Loucy (cell line): ENCODE data around the gene MPC1.

Experiments
- H2AFZ ChIP-seq: fragments of 200-600 bp; sonication (generic); 2 replicates; pipeline ENCODE4 v1.6.0; 2016; ENCODE audit warnings: antibody characterized with exemption, mild to moderate bottlenecking, low read length, moderate library complexity
- H3F3A ChIP-seq: fragments of 200-600 bp; 2 replicates; pipeline ENCODE4 v1.6.0; 2016; ENCODE audit warnings: antibody characterized with exemption, low read depth, mild to moderate bottlenecking
- H3K27me3 ChIP-seq: fragments of 200-600 bp; sonication (generic); 2 replicates; pipeline ENCODE4 v1.6.1; 2014; ENCODE audit warnings: low read length, mild to moderate bottlenecking; ENCODE audit not compliant: insufficient read depth, poor library complexity, severe bottlenecking
- H3K36me3 ChIP-seq: fragments of 200-600 bp; sonication (generic); 2 replicates; pipeline ENCODE4 v1.6.1; 2016; ENCODE audit warnings: low read length; ENCODE audit not compliant: insufficient read depth
- H3K4me1 ChIP-seq: fragments of 200-600 bp; sonication (generic); 2 replicates; pipeline ENCODE4 v1.5.1; 2014; ENCODE audit warnings: low read length, mild to moderate bottlenecking; ENCODE audit not compliant: insufficient read depth, poor library complexity, severe bottlenecking
- H3K4me2 ChIP-seq: fragments of 200-600 bp; sonication (generic); 2 replicates; pipeline ENCODE4 v1.6.0; 2014; ENCODE audit warnings: antibody characterized with exemption, low read length, low read depth, mild to moderate bottlenecking; ENCODE audit not compliant: poor library complexity, severe bottlenecking
- H3K4me3 ChIP-seq: fragments of 200-600 bp; sonication (generic); 2 replicates; pipeline ENCODE4 v1.5.1; 2014; ENCODE audit warnings: low read length, mild to moderate bottlenecking, mixed read lengths; ENCODE audit not compliant: poor library complexity, severe bottlenecking
- H3K79me2 ChIP-seq: fragments of 200-600 bp; sonication (generic); 2 replicates; pipeline ENCODE4 v1.6.1; 2014; ENCODE audit warnings: low read length; ENCODE audit not compliant: insufficient read depth
- H3K9ac ChIP-seq: fragments of 200-600 bp; sonication (generic); 2 replicates; pipeline ENCODE4 v1.6.0; 2014; ENCODE audit warnings: mild to moderate bottlenecking, low read depth, low read length, moderate library complexity; ENCODE audit not compliant: poor library complexity, severe bottlenecking
- H3K9me2 ChIP-seq: fragments of 200-600 bp; sonication (generic); replicated peaks from 2 replicates; pipeline ENCODE4 v1.6.1; 2016; ENCODE audit warnings: low read depth, low read length, mixed read lengths
- H3K9me3 ChIP-seq: fragments of 200-600 bp; sonication (generic); 2 replicates; pipeline ENCODE4 v1.6.1; 2014; ENCODE audit warnings: mild to moderate bottlenecking, antibody characterized with exemption, low read length, low read depth; ENCODE audit not compliant: insufficient read depth
- H4K20me1 ChIP-seq: fragments of 200-600 bp; sonication (generic); 2 replicates; pipeline ENCODE4 v1.6.0; 2014; ENCODE audit warnings: antibody characterized with exemption, low read length, mild to moderate bottlenecking; ENCODE audit not compliant: insufficient read depth, poor library complexity, severe bottlenecking
- CTCF ChIP-seq: fragments of 200-600 bp; sonication (generic); conservative IDR thresholded peaks from 2 replicates; pipeline ENCODE4 v1.5.1; 2014; ENCODE audit warnings: mild to moderate bottlenecking, antibody characterized with exemption, low read length
- EZH2phosphoT487 ChIP-seq: fragments of 200-600 bp; IDR thresholded peaks from 2 replicates; pipeline ENCODE4 v1.6.1; 2018; ENCODE audit warnings: antibody characterized with exemption, mild to moderate bottlenecking, moderate library complexity, borderline replicate concordance

The MPC1 gene

GRCh38 chr6:166336847-166337246 lies 45.9 kb downstream of the MPC1 start:
- Histone ChIP-seq H3K4me1 (peaks cover 86% of the 10 kb centered on the region), H3K36me3 (peaks cover 8% of the 10 kb centered on the region; the same call in 1 of the 2 replicates), H3K79me2 (peaks cover 97% of the 10 kb centered on the region)

DNA sequence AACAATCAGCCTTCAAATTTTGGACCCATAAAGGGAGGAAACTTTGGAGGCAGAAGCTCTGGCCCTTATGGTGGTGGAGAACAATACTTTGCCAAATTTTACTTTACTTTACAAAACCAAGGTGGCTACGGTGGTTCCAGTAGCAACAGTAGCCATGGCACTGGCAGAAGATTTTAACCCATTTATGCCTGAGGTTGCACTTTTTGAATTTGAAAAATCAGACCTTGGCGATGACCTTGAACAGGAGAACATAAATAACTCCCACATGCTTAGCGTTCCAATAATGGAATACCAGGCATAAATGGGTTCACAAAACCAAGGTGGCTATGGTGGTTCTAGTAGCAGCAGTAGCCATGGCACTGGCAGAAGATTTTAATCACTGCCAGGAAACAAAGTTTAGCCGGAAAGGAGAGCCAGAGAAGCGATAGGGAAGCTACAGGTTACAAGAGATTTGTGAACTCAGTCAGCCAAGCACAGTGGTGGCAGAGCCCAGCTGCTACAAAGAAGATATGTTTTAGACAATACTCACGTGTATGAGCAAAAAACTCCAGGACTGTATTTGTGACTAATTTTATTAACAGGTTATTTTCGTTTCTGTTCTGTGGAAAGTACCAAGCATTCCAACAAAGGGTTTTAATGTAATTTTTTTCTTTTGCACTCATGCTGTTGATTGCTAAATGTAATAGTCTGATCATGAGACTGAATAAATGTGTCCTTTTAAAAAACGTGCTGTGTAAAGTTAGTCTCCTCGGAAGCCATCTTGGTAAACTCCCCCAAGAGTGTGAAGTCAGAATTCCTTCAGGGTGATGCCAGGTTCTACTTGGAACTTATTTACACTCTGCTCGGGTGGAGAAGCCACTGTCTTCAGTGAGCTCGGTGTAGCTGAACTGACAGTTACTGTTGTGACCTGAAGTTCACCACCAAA lies 47.1 kb downstream of the MPC1 start:
- Histone ChIP-seq H3K79me2 (peaks cover 97% of the 10 kb centered on the region), H2AFZ (no peak overlapping the region), H3K4me3 (no peak overlapping the region), H3K4me2 (no peak overlapping the region), H4K20me1 (peaks cover 75% of the 10 kb centered on the region), H3K9me2 (no peaks in the 10 kb centered on the region), H3K9me3 (no peaks in the 10 kb centered on the region), H3K4me1 (peaks cover 96% of the 10 kb centered on the region), H3F3A (peaks cover 3% of the 10 kb centered on the region; the same call in 1 of the 2 replicates), H3K36me3 (peaks cover 8% of the 10 kb centered on the region; the same call in 1 of the 2 replicates), H3K27me3 (no peaks in the 10 kb centered on the region), H3K9ac (no peak overlapping the region)
- no peak for TF ChIP-seq EZH2phosphoT487
- no peak for TF ChIP-seq CTCF

More at GRCh38 chr6:166336847-166337246, 45.9 kb downstream of the MPC1 start:
- no peaks in the 10 kb centered on the region for H3K27me3 ChIP-seq
- no peaks in the 10 kb centered on the region for H3K9me2 ChIP-seq
- TF ChIP-seq CTCF (no peak), EZH2phosphoT487 (no peak)
- H4K20me1 ChIP-seq: peaks cover 73% of the 10 kb centered on the region
- no peak overlapping the region for H2AFZ ChIP-seq
- H3K9me3 ChIP-seq: no peaks in the 10 kb centered on the region
- H3K4me3 ChIP-seq: no peak overlapping the region
- H3F3A ChIP-seq: peaks cover 3% of the 10 kb centered on the region; the same call in 1 of the 2 replicates
- peak overlapping the region; percentile 84 for H3K4me2 ChIP-seq
- H3K9ac ChIP-seq: no peak overlapping the region

- Histone ChIP-seq H3K9me2 (no peaks in the 10 kb centered on the region), H2AFZ (no peak overlapping the region), H3K4me3 (no peak overlapping the region), H3K9me3 (no peaks in the 10 kb centered on the region), H3K4me2 (no peak overlapping the region), H3K27me3 (no peaks in the 10 kb centered on the region), H3K79me2 (peaks cover 96% of the 10 kb centered on the region), H3F3A (peaks cover 3% of the 10 kb centered on the region; the same call in 1 of the 2 replicates), H3K36me3 (peaks cover 8% of the 10 kb centered on the region; the same call in 1 of the 2 replicates), H3K9ac (no peak overlapping the region), H3K4me1 (peaks cover 92% of the 10 kb centered on the region), H4K20me1 (peaks cover 75% of the 10 kb centered on the region)
- TF ChIP-seq EZH2phosphoT487: no peak
- TF ChIP-seq CTCF: no peak
Measured at GRCh38 chr6:166334878-166335277, 47.9 kb downstream of the MPC1 start.
